Thoracic aorta (tissue), 2 donors: Measurements from ENCODE around the gene SETD3. TPM values are rescaled to one million over a fixed set of nuclear protein-coding genes. Genes with fewer than 3 reads are reported as not detected.

Source experiments
- ATAC-seq: fragments of 150-250 bp; one replicate; pipeline ENCODE4 v1.8.0; 2017; ENCODE audit warnings: low read depth; ENCODE audit not compliant: insufficient number of reproducible peaks, low FRiP score
- DNase-seq: peaks from one replicate; pipeline ENCODE4 v3.0.0-alpha.2; 2020; ENCODE audit warnings: low spot score
- H3K27ac ChIP-seq, 2 donors: fragments of 200-600 bp; sonication (generic); 1 replicate in 1 of 2; 2 replicates in 1 of 2; pipeline ENCODE4 v1.5.1; 2016; ENCODE audit warnings: mild to moderate bottlenecking in 2 of 2, moderate library complexity in 2 of 2
- H3K27me3 ChIP-seq: fragments of 200-600 bp; sonication (generic); replicated peaks from 2 replicates; pipeline ENCODE4 v1.6.0; 2016; ENCODE audit warnings: mild to moderate bottlenecking; ENCODE audit not compliant: insufficient read depth
- H3K36me3 ChIP-seq: fragments of 200-600 bp; sonication (generic); one replicate; pipeline ENCODE4 v1.5.1; 2016
- H3K4me1 ChIP-seq, 2 donors: fragments of 200-600 bp; sonication (generic); 1 replicate in 1 of 2; 2 replicates in 1 of 2; pipeline versions ENCODE4 v1.5.1 to v1.6.0; 2016; ENCODE audit warnings: low read depth in 2 of 2, mild to moderate bottlenecking in 1 of 2; ENCODE audit not compliant: control insufficient read depth in 1 of 2
- H3K4me3 ChIP-seq: fragments of 200-600 bp; sonication (generic); 2 replicates; pipeline ENCODE4 v1.5.1; 2016; ENCODE audit warnings: mild to moderate bottlenecking
- H3K9me3 ChIP-seq: fragments of 200-600 bp; sonication (generic); 2 replicates; pipeline ENCODE4 v1.5.1; 2016
- total RNA-seq, 2 donors: library from RNA; depleted of rRNA; stranded (reverse); fragments of >200 nt; gene quantifications; one replicate each; pipeline versions ENCODE4 v1.1.0 to v1.2.3, GENCODE V29; 2016
- TF ChIP-seq, protein P1 (sequence below): fragments of 200-600 bp; sonication (generic); IDR thresholded peaks from one replicate; pipeline ENCODE4 v1.5.1; 2019; ENCODE audit warnings: antibody characterized with exemption

The SETD3 gene
- total RNA-seq, 2 donors from 2014 or later, result 70.8 to 76.8 TPM

DNA sequence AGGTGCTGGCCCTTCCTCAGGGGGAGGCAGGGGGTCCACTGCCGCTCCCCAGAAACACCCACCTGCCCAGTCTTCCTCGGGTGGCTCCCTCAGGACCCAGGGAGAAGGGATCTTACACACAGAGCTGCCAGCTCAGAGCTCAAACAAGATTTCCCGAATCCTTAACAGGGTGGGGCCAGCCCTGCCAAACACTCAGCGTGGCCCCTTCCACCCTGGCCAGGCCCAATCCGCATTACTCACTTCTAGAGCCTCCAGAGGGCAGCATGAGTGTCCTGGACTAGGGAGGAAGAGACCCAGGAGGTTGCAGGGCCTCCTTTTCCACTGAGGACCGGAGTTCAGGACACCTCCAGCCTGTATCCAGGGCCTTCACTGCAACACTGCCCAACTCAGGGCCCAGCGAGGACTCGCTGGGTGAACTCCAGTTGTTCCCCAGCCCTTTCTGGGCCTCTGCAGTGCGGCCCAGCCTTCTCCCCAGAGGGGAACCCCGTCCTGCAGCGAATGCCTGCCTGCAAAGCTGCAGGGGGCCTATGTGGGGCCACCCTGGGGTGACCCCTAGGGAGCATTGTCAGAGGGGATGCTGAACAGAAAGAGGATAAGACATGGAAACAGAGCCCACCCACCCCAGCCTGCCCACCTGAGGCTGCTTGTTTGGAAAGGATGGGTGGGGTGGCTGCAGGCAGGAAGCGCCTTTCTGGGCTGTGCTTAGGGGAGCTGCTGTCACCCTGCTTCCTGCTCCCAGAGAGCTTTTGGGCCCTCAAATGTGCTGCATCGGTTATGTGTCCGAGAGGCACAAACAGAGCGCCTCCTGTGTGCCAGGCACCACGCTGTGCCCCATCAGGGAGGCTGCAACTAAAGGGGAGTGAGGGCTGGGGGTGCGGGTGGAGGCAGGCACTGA is 44.4 kb upstream of the SETD3 start:
- H3K4me1 ChIP-seq, result no peaks in the 10 kb centered on the region
- no peaks in the 10 kb centered on the region for H3K9me3 ChIP-seq
- ATAC-seq, result no peak
- H3K36me3 ChIP-seq, result no peaks in the 10 kb centered on the region
- TF ChIP-seq, protein P1, sequence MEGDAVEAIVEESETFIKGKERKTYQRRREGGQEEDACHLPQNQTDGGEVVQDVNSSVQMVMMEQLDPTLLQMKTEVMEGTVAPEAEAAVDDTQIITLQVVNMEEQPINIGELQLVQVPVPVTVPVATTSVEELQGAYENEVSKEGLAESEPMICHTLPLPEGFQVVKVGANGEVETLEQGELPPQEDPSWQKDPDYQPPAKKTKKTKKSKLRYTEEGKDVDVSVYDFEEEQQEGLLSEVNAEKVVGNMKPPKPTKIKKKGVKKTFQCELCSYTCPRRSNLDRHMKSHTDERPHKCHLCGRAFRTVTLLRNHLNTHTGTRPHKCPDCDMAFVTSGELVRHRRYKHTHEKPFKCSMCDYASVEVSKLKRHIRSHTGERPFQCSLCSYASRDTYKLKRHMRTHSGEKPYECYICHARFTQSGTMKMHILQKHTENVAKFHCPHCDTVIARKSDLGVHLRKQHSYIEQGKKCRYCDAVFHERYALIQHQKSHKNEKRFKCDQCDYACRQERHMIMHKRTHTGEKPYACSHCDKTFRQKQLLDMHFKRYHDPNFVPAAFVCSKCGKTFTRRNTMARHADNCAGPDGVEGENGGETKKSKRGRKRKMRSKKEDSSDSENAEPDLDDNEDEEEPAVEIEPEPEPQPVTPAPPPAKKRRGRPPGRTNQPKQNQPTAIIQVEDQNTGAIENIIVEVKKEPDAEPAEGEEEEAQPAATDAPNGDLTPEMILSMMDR, result no peak
- H3K27me3 ChIP-seq, result no peaks in the 10 kb centered on the region
- H3K27ac ChIP-seq, result no peak overlapping the region
- no peak overlapping the region for H3K4me3 ChIP-seq
- DNase-seq, result no peak

DNA sequence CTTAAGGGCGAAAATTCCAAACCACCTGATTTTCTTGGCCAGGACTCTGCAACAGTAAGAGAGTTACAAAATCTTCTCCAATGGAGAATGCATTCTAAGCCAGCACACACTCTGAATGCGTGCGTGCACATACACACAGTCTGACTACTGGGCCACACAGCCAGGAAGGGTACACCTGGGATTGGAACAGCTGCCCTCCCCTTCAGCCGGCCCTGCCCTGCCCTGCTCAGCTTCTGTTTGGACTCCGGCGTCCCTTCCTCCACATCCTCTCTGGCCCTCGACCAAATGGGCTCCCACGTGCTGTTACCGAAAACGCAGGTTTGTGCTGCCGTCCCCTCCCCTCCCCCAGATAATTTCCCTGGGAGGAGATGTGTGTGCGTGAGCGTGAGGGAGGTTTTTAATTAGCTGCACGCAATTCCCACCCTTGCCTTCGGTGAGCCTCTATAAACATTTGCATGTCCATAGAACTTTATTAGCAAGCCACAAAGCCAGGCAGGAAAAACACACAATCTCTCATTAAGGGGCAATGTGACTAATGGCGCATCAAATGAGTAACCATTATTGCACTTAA is 43.5 kb upstream of the SETD3 start:
- no peaks in the 10 kb centered on the region for H3K9me3 ChIP-seq
- no peak for ATAC-seq
- no peaks in the 10 kb centered on the region for H3K4me1 ChIP-seq
- H3K27me3 ChIP-seq, result no peaks in the 10 kb centered on the region
- TF ChIP-seq, protein P1, result no peak
- no peak overlapping the region for H3K27ac ChIP-seq
- no peak overlapping the region for H3K4me3 ChIP-seq
- no peaks in the 10 kb centered on the region for H3K36me3 ChIP-seq
- no peak for DNase-seq

DNA sequence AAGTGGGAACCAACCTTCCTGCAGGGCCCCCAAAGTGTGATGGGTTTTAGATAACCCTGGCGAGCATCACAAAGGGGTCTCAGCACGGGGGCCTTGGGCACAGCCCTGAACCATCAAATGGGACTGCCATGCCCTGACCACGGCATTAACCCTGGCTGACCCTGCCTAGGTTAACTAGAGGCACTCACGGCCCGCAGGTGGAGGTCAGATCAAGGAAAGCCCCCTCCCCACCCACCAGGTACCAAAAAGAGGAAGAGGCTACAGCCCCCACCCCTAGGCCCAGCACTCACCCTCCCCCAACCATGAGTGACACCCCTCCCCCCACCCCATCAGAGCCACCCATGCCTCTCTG is 43.0 kb upstream of the SETD3 start:
- H3K4me1 ChIP-seq, result no peaks in the 10 kb centered on the region

DNA sequence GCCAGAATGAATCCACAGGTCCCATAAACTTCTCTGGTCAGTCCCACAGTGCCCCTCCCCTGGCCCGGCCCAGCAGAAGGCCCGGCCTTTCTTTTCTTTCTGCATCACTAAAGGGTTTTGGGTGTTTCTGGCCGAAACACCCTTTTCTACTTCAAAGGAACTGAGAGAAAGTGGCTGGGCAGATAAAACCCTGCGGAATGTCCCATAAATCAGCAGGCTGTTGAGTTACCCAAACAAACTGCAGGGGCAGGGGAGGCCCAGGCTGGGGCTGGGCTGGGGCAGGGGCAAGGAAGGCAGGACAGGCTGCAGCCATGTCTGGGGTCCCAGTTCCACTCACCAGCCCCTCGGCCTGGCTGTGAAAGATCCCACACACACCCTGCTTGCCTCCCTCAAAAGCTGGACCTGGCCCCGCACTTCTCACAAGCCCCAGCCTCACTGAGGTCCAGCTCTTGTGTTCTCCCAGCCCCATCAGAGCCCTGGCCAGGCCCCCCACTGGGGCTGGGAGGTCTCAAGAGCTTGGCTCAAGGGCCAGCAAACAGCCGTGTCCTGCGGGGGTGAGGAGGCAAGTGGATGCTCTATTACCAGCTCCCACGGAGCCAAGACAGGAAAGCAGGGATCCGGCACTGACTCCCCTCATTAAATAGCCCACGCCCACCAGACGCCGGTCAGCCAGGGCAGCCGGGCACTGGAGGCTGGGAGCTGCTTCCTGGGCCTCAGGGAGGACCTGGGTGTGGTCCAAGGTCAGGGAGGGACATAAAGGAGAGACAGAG is 42.5 kb upstream of the SETD3 start:
- Histone ChIP-seq H3K27me3 (no peaks in the 10 kb centered on the region), H3K4me1 (no peaks in the 10 kb centered on the region), H3K9me3 (no peaks in the 10 kb centered on the region), H3K27ac (no peak overlapping the region), H3K36me3 (no peaks in the 10 kb centered on the region), H3K4me3 (no peak overlapping the region)
- ATAC-seq (no peak), DNase-seq (no peak)
- TF ChIP-seq, protein P1, result no peak

More for the DNA sequence above, 43.0 kb upstream of the SETD3 start:
- Histone ChIP-seq H3K27ac (no peak overlapping the region), H3K27me3 (no peaks in the 10 kb centered on the region), H3K4me3 (no peak overlapping the region), H3K9me3 (no peaks in the 10 kb centered on the region), H3K36me3 (no peaks in the 10 kb centered on the region)
- ATAC-seq, result no peak
- DNase-seq, result no peak
- TF ChIP-seq, protein P1, result no peak

DNA sequence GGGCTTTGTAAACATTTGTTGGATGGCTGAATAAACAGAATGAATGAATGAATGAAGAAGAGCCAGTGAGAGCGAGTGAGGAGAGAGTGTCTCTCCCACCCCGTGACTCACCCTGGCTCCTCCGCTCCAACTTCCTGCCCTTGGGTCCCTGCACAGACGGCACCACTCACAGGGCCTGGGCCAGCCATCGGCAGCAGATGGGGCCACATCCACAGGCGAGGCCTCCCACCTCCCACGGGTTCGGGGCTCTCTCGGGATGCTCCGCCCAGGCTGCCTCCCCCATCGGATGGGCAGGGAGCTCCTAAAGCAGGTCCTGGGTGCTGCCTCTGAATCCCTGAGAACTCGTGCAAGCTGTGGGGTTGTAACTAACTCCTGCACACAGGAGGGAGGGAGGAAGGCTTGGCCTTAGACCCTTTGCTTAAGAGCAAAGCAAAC is 41.8 kb upstream of the SETD3 start:
- Histone ChIP-seq H3K4me3 (no peak overlapping the region), H3K27ac (no peak overlapping the region), H3K36me3 (no peaks in the 10 kb centered on the region), H3K9me3 (no peaks in the 10 kb centered on the region), H3K27me3 (no peaks in the 10 kb centered on the region), H3K4me1 (no peaks in the 10 kb centered on the region)
- ATAC-seq (no peak), DNase-seq (no peak)
- TF ChIP-seq, protein P1, result no peak
